Measurements from ENCODE around the gene EEF1A1. TPM values are rescaled to one million over a fixed set of nuclear protein-coding genes. Genes with fewer than 3 reads are reported as not detected.

The EEF1A1 gene
- total and polyA plus RNA-seq, 2 of the 8 experiments (the other 6 are each of a cell fraction or from before 2014, with no cell fraction given) = 13,823 to 13,927 TPM

- TF ChIP-seq CHD7 (IDR thresholded peaks at IDR 0.05; ENCODE audit: insufficient replicate concordance, low read length) (no peak), ATF2 (IDR thresholded peaks at IDR 0.05; ENCODE audit: low read length) (no peak), SIX5 (IDR thresholded peaks at IDR 0.05; ENCODE audit: low read depth, low read length) (no peak), POLR2AphosphoS5 (IDR thresholded peaks at IDR 0.05; ENCODE audit: low read depth, low read length) (no peak), MAX (IDR thresholded peaks at IDR 0.05) (no peak)
- TF ChIP-seq, protein P1, sequence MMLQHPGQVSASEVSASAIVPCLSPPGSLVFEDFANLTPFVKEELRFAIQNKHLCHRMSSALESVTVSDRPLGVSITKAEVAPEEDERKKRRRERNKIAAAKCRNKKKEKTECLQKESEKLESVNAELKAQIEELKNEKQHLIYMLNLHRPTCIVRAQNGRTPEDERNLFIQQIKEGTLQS (IDR thresholded peaks at IDR 0.05; ENCODE audit: insufficient read depth, low read depth, low read length) = no peak
Measured at GRCh38 chr6:73548458-73549446, 27.9 kb upstream of the EEF1A1 start (continued).
